ENCODE results near the gene CDS1.

GRCh38 chr4:84666439-84666838 lies 83.5 kb downstream of the CDS1 start:
- TF ChIP-seq CTCF (IDR thresholded peaks at IDR 0.05): no peak
- TF ChIP-seq POLR2A (IDR thresholded peaks at IDR 0.05): no peak

Measured in uterus (tissue), 2 donors.